Liver (tissue), 9 donors: ENCODE results near the gene CDKN1A. TPM values are rescaled to one million over a fixed set of nuclear protein-coding genes. Genes with fewer than 3 reads are reported as not detected.
A peak's percentile ranks its signal among the peaks of the same experiment; 100 is the strongest.

ENCODE experiments used
- DNase-seq: peaks from one replicate; pipeline ENCODE4 v3.0.0-alpha.2; 2017; ENCODE audit warnings: low spot score
- H3K27ac ChIP-seq, 2 donors: one replicate each; pipeline ENCODE4 v1.7.0; 2013; ENCODE audit warnings: inconsistent platforms in 2 of 2, low read length in 2 of 2, control low read depth in 1 of 2, low read depth in 1 of 2, mild to moderate bottlenecking in 1 of 2
- H3K27me3 ChIP-seq, 4 donors: one replicate each; pipeline versions ENCODE4 v1.6.1 to v1.7.0; 2013; ENCODE audit warnings: low read length in 3 of 4, inconsistent platforms in 1 of 4, mild to moderate bottlenecking in 1 of 4, moderate library complexity in 1 of 4; ENCODE audit not compliant: control insufficient read depth in 4 of 4, insufficient read depth in 4 of 4
- H3K36me3 ChIP-seq, 4 donors: one replicate each; pipeline versions ENCODE4 v1.6.1 to v1.7.0; 2013; ENCODE audit warnings: low read length in 3 of 4, mild to moderate bottlenecking in 3 of 4, low read depth in 1 of 4, moderate library complexity in 1 of 4; ENCODE audit not compliant: control insufficient read depth in 4 of 4, insufficient read depth in 3 of 4
- H3K4me1 ChIP-seq, 4 donors: one replicate each; pipeline versions ENCODE4 v1.6.1 to v1.7.0; 2013; ENCODE audit warnings: low read length in 3 of 4, mild to moderate bottlenecking in 3 of 4, moderate library complexity in 1 of 4; ENCODE audit not compliant: control insufficient read depth in 4 of 4, insufficient read depth in 4 of 4
- H3K4me3 ChIP-seq, 3 donors: one replicate each; pipeline versions ENCODE4 v1.6.1 to v1.7.0; 2013; ENCODE audit warnings: low read length in 3 of 3, control low read depth in 1 of 3, low read depth in 1 of 3, mild to moderate bottlenecking in 1 of 3
- H3K9ac ChIP-seq, 2 donors: one replicate each; pipeline ENCODE4 v1.7.0; 2013; ENCODE audit warnings: low read length in 2 of 2, mild to moderate bottlenecking in 2 of 2, moderate library complexity in 2 of 2, control low read depth in 1 of 2, low read depth in 1 of 2
- H3K9me3 ChIP-seq, 4 donors: one replicate each; pipeline versions ENCODE4 v1.6.1 to v1.7.0; 2013; ENCODE audit warnings: low read length in 3 of 4; ENCODE audit not compliant: control insufficient read depth in 4 of 4
- ATF3 ChIP-seq: IDR thresholded peaks from 2 replicates; pipeline ENCODE4 v1.6.1; 2016; ENCODE audit warnings: antibody characterized with exemption
- CTCF ChIP-seq: fragments of 150-350 bp; IDR thresholded peaks from 2 replicates; pipeline ENCODE4 v1.5.1; 2017; ENCODE audit warnings: improper control_type of control experiment, low read depth, low read length; ENCODE audit not compliant: missing input control
- FOXA1 ChIP-seq: IDR thresholded peaks from 2 replicates; pipeline ENCODE4 v1.6.1; 2016; ENCODE audit warnings: antibody characterized with exemption
- FOXA2 ChIP-seq: IDR thresholded peaks from 2 replicates; pipeline ENCODE4 v1.6.1; 2016; ENCODE audit warnings: antibody characterized with exemption
- GABPA ChIP-seq, 2 donors: IDR thresholded peaks in 1 of 2; conservative IDR thresholded peaks in 1 of 2; 2 replicates each; pipeline ENCODE4 v1.6.1; 2016; ENCODE audit warnings: antibody characterized with exemption in 2 of 2, mild to moderate bottlenecking in 1 of 2, moderate library complexity in 1 of 2
- HNF4A ChIP-seq, 2 donors: conservative IDR thresholded peaks; 2 replicates each; pipeline ENCODE4 v1.6.1; 2016; ENCODE audit warnings: antibody characterized with exemption in 2 of 2, mild to moderate bottlenecking in 2 of 2
- HNF4G ChIP-seq: IDR thresholded peaks from 2 replicates; pipeline ENCODE4 v1.6.1; 2016; ENCODE audit warnings: antibody characterized with exemption
- JUND ChIP-seq, 2 donors: IDR thresholded peaks; 2 replicates each; pipeline ENCODE4 v1.6.1; 2016; ENCODE audit warnings: antibody characterized with exemption in 2 of 2
- MAX ChIP-seq: IDR thresholded peaks from 2 replicates; pipeline ENCODE4 v1.6.1; 2016; ENCODE audit warnings: antibody characterized with exemption
- NR2F2 ChIP-seq: IDR thresholded peaks from 2 replicates; pipeline ENCODE4 v1.6.1; 2016; ENCODE audit warnings: antibody characterized with exemption
- RAD21 ChIP-seq, 2 donors: IDR thresholded peaks; 2 replicates each; pipeline ENCODE4 v1.6.1; 2016; ENCODE audit warnings: antibody characterized with exemption in 2 of 2, mild to moderate bottlenecking in 2 of 2
- REST ChIP-seq: IDR thresholded peaks from 2 replicates; pipeline ENCODE4 v1.6.1; 2016; ENCODE audit warnings: antibody characterized with exemption, mild to moderate bottlenecking
- RXRA ChIP-seq, 2 donors: IDR thresholded peaks; 2 replicates each; pipeline ENCODE4 v1.6.1; 2017 to 2018; ENCODE audit warnings: antibody characterized with exemption in 2 of 2, mild to moderate bottlenecking in 1 of 2
- SP1 ChIP-seq: IDR thresholded peaks from 2 replicates; pipeline ENCODE4 v1.6.1; 2018; ENCODE audit warnings: antibody characterized with exemption, mild to moderate bottlenecking
- TAF1 ChIP-seq: conservative IDR thresholded peaks from 2 replicates; pipeline ENCODE4 v1.6.1; 2016; ENCODE audit warnings: antibody characterized with exemption, mild to moderate bottlenecking
- YY1 ChIP-seq: IDR thresholded peaks from 2 replicates; pipeline ENCODE4 v1.6.1; 2016; ENCODE audit warnings: antibody characterized with exemption, mild to moderate bottlenecking
- ZBTB33 ChIP-seq: IDR thresholded peaks from 2 replicates; pipeline ENCODE4 v1.6.1; 2016; ENCODE audit warnings: antibody characterized with exemption
- WGBS: extraction: QIAGEN DNeasy Blood & Tissue Kit; methylation state at CpG from one replicate; pipeline ENCODE4 v1.1.7; 2013; 5-methylcytosine and 5-hydroxymethylcytosine counted together
- polyA plus RNA-seq, 2 donors: library from polyadenylated mRNA; stranded (reverse) in 1 of 2; unstranded in 1 of 2; fragments of 200-250 nt in 1 of 2; fragments of >200 nt in 1 of 2; fragmentation: Nextera tagmentation in 1 of 2; extraction: Ambion mirVana in 1 of 2; gene quantifications; one replicate each; pipeline versions ENCODE4 v1.2.1 to v1.2.3, GENCODE V29; 2013 to 2015
- total RNA-seq, 2 donors: library from RNA; depleted of rRNA; stranded (reverse); fragments of >200 nt; gene quantifications; one replicate each; pipeline ENCODE4 v1.2.3, GENCODE V29; 2014
- donor health status: healthy.
- donor health status: healthy.
- donor health status: healthy.
- donor health status: healthy.
- donor health status: healthy.

CDKN1A gene
- total and polyA plus RNA-seq, 4 donors = 3.2 to 41.7 (median 20.5) TPM

- peak; percentile 56 for TF ChIP-seq MAX
- no peak for TF ChIP-seq TAF1
- peak; percentile 29 for TF ChIP-seq REST
- peak; percentile 21 for TF ChIP-seq FOXA2
- peak; percentile 80 for TF ChIP-seq SP1
Observed at GRCh38 chr6:36677753-36678487, 594 bp upstream of the CDKN1A start (continued).

- peaks cover 18 to 53% (median 41%) of the 10 kb centered on the region in 4 donors for H3K4me1 ChIP-seq
- H3K36me3 ChIP-seq = peaks cover 0 to 3% (median 2%) of the 10 kb centered on the region in 4 donors
- TF ChIP-seq JUND (IDR thresholded peaks at IDR 0.05) (peak; percentile 37 to 67), RAD21 (IDR thresholded peaks at IDR 0.05) (peak in 1 of 2 donors; percentile 22), SP1 (peak; percentile 64), YY1 (no peak), HNF4A (conservative IDR thresholded peaks at IDR 0.05) (peak; percentile 16 to 47), MAX (peak; percentile 45), NR2F2 (peak; percentile 90), GABPA (IDR thresholded peaks at IDR 0.05 in 1 of 2, conservative IDR thresholded peaks at IDR 0.05 in 1 of 2) (no peak), FOXA1 (no peak), ZBTB33 (no peak), CTCF (no peak), HNF4G (no peak), TAF1 (no peak), FOXA2 (no peak), ATF3 (no peak), RXRA (IDR thresholded peaks at IDR 0.05) (peak; percentile 66 to 71)
- H3K9ac ChIP-seq = peak overlapping the region; percentile 60 to 98
- H3K27ac ChIP-seq = peak overlapping the region; percentile 92 to 98
- no peaks in the 10 kb centered on the region for H3K27me3 ChIP-seq
- no peak for DNase-seq
- WGBS = under 1% methylated on average over 61 of the region's 61 CpGs
- H3K4me3 ChIP-seq = peak overlapping the region; percentile 76 to 92 (median 88)
- no peaks in the 10 kb centered on the region for H3K9me3 ChIP-seq
Observed at GRCh38 chr6:36679043-36679833, 724 bp downstream of the CDKN1A start.
